ENCODE measurements around the gene C2CD4A.
A peak's percentile ranks its signal among the peaks of the same experiment; 100 is the strongest.

Gene C2CD4A

GRCh38 chr15:62060113-62060895, 6.5 kb upstream of the C2CD4A start, which contains the start of gene VPS13C:
Gene VPS13C, minus strand, starts transcription at chr15:62060447. Its CDS starts 73 bp downstream, at chr15:62060374.
- peak; percentile 90 for DNase-seq

GRCh38 chr15:62060896-62061280, 5.9 kb upstream of the C2CD4A start:
- no peak for DNase-seq

GRCh38 chr15:62063825-62064635, 2.7 kb upstream of the C2CD4A start:
- no peak for DNase-seq

- DNase-seq, result peak; percentile 45
These were observed 769 bp downstream of the C2CD4A start for GRCh38 chr15:62067448-62068044.

- peak; percentile 39 for DNase-seq
These were observed 1.5 kb downstream of the C2CD4A start for GRCh38 chr15:62068071-62068809.

- DNase-seq, result no peak
These were observed 2.0 kb downstream of the C2CD4A start for GRCh38 chr15:62068810-62069167.

GRCh38 chr15:62069551-62069950, 2.8 kb downstream of the C2CD4A start:
- no peak for DNase-seq

GRCh38 chr15:62071711-62072308, 5.0 kb downstream of the C2CD4A start:
- DNase-seq, result no peak

- DNase-seq, result no peak
These were observed 9.0 kb downstream of the C2CD4A start for GRCh38 chr15:62075595-62076277.

- DNase-seq, result no peak
These were observed 12.8 kb downstream of the C2CD4A start for GRCh38 chr15:62079594-62079993.

GRCh38 chr15:62083194-62084154, 16.7 kb downstream of the C2CD4A start:
- DNase-seq, result no peak

- DNase-seq, result no peak
These were observed 19.0 kb downstream of the C2CD4A start for GRCh38 chr15:62085740-62086139.

GRCh38 chr15:62087671-62088352, 21.0 kb downstream of the C2CD4A start:
- DNase-seq, result no peak

- DNase-seq, result no peak
These were observed 21.5 kb downstream of the C2CD4A start for GRCh38 chr15:62088353-62088693.

- DNase-seq, result no peak
These were observed 22.8 kb downstream of the C2CD4A start for GRCh38 chr15:62089616-62090015.

GRCh38 chr15:62090988-62091387, 24.2 kb downstream of the C2CD4A start:
- DNase-seq, result no peak

GRCh38 chr15:62093809-62094208, 27.0 kb downstream of the C2CD4A start:
- DNase-seq, result no peak

GRCh38 chr15:62094388-62094787, 27.6 kb downstream of the C2CD4A start:
- DNase-seq, result no peak

GRCh38 chr15:62099094-62099601, 32.4 kb downstream of the C2CD4A start:
- DNase-seq, result no peak

GRCh38 chr15:62103431-62103830, 36.7 kb downstream of the C2CD4A start:
- no peak for DNase-seq
